ENCODE data around the gene ARHGAP5.
"Not testable (repeated sequence)": the region's sequence is repeated elsewhere in the genome, so short reads cannot be mapped to it uniquely, and the experiment has no call there.

ARHGAP5 gene

DNA sequence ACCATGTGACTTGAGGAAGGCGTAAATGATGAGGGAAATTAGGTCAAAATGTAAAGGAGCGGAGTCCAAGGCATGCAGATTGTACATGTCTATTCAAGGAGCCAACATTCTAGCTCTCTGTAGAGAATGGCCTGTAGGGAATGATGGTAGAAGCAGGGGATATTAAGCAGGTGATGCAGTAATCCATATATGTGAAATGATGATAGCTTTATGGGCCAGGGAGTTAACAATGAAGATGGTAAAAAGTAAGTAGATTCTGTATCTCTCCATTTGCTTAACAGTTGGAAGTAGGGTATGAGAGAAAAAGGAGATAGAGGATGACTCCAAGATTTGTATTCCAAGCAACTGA, 33.4 kb downstream of the ARHGAP5 start:
- no peak for DNase-seq

DNA sequence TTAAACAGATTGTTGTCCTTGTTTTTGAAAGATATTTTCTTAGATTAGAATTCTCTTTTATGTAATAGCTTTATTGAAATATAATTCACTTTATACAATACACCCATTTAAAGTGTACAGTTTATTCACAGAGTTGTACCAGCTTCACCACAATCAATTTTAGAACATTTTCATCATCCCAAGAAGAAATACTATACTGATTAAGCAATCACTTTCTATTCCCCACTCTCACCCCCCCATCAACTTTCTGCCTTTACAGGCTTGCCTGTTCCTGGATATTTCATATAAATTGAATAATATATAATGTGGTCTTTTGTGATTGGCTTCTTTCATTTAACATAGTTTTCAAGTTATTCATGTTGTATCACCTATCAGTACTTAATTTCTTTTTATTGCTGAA, 44.4 kb downstream of the ARHGAP5 start:
- no peak for DNase-seq

DNA sequence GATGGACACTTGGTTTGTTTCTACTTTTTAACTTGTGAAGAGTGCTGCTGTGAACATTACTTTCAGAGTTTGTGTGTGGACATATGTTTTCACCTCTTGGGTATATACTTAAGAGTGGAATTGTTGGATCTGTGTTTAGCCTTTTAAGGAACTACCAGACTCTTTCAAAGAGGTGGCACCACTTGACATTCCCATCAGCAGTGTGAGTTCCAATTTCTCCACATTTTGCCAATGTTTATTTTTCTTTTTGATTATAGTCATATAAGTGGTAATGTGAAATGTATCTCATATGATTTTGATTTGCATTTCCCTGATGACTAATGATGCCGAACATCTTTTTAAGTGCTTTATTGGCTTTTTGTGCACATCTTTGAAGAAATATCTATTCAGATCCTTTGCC, 44.8 kb downstream of the ARHGAP5 start:
- DNase-seq: no peak

DNA sequence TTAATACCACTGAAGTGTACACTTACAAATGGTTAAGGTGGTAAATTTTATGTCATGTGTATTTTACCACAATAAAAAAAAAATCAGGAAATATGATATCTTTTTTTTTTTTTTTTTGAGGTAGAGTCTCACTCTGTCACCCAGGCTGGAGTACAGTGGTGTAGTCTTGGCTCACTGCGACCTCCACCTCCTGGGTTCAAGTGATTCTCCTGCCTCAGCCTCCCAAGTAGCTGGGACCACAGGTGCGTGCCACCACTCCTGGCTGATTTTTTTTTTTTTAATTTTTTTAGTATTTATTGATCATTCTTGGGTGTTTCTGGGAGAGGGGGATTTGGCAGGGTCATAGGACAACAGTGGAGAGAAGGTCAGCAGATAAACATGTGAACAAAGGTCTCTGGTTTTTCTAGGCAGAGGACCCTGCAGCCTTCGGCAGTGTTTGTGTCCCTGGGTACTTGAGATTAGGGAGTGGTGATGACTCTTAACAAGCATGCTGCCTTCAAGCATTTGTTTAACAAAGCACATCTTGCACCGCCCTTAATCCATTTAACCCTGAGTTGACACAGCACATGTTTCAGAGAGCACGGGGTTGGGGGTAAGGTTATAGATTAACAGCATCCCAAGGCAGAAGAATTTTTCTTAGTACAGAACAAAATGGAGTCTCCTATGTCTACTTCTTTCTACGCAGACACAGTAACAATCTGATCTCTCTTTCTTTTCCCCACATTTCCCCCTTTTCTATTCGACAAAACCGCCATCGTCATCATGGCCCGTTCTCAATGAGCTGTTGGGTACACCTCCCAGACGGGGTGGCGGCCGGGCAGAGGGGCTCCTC, 50.0 kb downstream of the ARHGAP5 start:
- not testable (repeated sequence) for DNase-seq

DNA sequence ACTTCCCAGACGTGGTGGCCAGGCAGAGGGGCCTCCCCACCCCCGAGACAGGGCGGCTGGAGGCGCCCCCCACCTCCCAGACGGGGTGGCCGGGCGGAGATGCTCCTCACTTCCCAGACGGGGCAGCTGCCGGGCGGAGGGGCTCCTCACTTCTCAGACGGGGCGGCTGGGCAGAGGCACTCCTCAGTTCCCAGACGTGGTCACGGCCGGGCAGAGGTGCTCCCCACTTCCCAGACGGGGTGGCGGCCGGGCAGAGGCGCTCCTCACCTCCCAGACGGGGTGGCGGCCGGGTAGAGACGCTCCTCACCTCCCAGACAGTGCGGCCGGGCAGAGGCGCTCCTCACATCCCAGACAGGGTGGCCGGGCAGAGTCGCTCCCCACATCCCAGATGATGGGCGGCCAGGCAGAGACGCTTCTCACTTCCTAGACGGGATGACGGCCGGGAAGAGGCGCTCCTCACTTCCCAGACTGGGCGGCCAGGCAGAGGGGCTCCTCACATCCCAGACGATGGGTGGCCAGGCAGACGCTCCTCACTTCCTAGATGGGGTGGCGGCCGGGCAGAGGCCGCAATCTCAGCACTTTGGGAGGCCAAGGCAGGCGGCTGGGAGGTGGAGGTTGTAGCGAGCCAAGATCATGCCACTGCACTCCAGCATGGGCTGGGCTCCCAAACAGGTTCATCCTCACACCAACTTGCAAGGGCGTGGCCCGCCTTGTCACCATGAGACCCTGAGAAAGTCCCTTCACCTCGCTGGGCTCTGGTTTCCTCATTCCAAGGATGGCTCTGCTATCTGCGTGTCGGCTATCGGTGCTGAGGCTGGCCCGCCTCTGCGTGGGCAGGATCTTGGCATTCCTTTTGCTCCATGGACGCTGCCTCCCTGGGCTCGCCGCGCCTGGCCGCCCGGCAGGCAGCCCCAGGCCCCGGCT, 50.9 kb downstream of the ARHGAP5 start:
- not testable (repeated sequence) for DNase-seq

DNA sequence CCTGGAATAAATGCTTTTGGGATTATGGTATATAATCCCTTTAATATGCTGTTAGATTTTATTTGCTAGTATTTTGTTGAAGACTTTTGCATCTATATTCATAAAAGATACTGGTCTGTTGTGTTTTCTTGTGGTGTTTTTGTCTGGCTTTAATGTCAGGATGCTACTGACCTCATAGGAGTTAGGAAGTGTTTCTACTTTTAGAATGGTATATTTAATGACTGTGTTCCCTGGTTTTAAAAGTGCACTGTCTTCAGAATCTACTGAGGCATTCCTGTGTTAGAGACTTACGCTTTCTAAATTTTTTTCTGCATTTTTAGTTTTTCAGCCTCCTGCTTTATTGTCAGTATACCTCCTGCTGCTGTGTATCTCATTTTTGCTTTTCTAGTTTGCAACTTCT, 51.6 kb downstream of the ARHGAP5 start:
- no peak for DNase-seq

DNA sequence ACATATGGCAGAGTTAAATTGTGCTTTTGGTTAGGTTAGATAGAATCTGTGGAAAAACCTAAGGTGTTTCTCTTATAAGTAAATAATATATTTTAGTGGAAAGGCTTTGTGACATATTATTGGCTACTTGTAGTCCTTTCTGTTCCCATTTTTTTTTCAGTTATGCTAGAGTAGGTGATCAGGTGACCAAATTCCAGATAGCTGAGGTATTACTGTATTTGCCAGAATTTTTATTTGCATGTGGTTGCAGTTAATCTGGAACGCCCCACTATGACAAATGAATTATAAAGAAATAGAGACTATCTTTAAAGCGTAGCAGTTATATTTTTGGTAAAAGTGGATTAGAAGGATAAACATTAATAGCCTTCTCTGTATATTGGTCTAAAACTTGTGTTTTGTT, 52.0 kb downstream of the ARHGAP5 start:
- no peak for DNase-seq

DNA sequence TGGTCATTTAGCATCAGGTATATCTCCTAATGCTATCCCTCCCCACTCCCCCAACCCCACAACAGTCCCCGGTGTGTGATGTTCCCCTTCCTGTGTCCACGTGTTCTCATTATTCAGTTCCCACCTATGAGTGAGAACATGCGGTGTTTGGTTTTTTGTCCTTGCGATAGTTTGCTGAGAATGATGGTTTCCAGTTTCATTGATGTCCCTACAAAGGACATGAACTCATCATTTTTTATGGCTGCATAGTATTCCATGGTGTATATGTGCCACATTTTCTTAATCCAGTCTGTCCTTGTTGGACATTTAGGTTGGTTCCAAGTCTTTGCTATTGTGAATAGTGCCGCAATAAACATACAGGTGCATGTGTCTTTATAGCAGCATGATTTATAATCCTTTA, 54.6 kb downstream of the ARHGAP5 start:
- not testable (repeated sequence) for DNase-seq

DNA sequence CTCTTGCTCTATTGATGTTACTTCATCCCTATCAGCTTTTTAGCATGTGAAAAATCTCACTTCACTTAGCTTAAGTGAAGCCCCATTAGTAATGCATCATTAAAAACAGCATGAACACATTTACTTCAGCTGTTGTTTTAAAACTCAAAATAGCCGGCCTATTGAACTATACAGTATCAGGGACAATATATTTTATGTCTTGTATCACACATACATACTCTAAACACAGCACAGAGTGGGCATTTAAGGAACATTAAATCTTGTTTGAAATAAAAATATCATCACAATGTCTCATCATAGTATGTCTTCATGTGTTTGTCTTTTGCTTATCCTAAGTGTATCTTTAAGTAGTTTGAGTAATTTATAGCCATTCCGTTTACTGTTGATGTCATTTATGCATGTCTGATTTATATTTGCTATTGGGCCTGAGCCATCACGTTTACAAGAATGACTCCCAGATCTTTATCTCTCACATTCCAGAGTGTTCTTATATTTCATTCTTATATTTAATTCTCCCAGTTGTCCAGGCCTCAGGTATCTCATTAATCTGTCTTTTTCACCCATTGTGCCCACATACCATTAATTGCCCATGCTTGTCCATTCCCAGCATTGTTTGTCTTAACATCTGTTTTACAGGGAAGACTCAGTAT, 57.5 kb downstream of the ARHGAP5 start:
- no peak for DNase-seq

DNA sequence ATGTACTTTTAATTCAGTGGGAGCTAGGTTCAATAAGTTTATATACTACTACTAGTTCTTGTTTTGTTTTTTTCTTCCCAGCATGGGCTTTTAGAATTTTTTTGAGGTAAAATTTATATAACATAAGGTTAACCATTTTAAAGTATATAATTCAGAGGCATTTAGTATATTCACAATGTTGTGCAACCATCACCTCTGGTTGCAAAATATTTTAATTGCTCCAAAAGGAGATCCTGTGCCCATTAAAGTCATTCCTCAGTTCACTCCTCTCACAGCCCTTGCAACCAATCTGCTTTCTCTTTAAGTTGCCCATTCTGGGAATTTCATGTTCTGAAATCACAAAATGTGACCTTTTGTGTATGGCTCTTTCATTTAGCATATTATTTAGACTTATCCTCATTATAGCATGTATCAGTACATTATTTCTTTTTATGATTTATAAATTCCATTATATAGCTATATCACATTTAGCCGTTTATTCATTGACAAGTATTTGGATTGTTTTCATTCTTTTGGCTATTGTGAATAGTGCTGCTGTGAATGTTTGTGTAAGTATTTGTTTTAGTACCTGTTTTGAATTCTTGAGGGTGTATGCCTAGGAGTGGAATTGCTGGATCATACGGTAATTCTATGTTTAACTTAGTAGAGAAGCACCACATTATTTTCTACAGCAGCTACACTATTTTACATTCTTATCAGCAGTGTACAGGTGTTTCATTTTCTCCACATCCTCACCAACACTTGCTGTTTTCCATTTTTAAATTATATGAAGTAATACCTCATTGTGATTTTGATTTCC, 59.1 kb downstream of the ARHGAP5 start:
- no peak for DNase-seq

DNA sequence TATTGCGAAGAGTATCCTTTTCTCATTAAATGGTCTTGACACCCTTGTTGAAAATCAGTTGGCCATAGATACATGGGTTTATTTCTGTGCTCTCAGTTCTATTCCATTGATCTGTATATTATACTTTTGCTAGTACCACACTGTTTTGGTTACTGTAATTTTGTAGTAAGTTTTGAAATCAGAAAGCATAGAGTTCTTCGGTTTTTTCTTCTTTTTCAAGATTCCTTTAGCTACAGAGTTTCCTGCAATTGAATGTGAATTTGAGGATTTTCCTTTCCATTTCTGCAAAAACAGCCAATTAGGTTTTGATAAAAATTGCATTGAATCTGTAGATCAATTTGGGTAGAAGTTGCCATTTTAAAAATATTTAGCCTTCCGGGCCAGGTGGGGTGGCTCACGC, 60.2 kb downstream of the ARHGAP5 start:
- DNase-seq: no peak

DNA sequence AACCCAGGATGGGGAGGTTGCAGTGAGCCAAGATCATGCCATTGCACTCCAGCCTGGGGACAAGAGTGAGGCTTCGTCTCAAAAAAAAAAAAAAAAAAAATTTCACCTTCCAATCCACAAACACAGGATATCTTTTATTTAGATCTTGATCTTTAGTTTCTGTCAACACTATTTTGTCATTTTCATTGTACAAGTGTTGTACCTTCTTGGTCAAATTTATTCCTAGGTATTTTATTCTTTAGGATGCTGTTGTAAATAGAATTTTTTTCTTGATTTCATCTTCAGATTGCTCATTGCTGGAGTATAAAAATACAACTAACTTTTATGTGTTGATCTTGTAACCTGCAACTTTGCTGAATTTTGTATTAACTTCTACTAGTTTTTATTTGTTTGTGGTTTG, 60.8 kb downstream of the ARHGAP5 start:
- no peak for DNase-seq

DNA sequence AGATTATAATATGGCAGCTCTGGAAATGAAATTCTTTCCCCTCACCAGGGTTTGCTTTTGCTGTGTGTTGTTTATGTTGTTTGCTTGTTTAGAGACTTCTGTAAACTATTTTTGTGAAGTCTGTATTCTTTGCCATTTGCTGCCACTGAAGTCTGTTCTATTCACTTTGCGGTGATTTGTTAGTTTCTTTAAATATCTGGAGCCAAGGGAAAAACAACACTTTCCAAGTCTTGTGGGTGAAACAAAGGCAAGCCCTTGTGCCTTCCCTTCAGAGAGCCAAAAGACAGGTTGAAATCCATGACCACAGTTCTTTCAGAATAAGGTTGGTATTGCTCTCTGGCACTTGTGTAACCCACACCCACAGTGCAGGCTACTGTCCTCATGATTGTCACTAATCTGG, 65.2 kb downstream of the ARHGAP5 start:
- no peak for DNase-seq

DNA sequence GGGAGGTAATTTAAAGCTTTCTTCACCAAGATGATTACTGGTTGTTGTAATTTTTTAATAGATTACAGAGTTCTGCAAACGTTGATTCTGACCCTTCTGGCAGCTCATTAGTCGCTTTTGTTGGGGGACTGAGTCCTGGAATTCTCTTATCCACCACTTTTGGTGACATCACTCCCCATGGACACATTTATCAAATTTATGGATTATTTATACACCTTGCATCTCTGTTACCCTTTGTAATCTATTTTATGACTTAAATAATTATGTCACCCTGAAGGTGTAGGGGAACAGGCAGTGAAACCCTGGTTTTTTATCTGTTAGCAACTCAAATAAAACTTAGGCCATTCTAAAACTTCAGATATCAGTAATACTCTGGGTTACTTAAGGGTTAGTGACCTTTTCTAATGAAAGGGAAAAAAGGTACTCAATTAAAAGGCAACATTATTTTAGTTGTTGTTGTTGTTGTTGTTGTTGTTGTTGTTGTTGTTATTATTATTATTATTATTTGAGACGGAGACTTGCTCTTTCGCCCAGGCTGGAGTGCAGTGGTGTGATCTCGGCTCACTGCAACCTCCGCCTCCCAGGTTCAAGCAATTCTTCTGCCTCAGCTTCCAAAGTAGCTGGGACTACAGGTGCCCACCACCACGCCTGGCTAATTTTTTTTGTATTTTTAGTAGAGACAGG, 65.8 kb downstream of the ARHGAP5 start:
- DNase-seq: no peak

DNA sequence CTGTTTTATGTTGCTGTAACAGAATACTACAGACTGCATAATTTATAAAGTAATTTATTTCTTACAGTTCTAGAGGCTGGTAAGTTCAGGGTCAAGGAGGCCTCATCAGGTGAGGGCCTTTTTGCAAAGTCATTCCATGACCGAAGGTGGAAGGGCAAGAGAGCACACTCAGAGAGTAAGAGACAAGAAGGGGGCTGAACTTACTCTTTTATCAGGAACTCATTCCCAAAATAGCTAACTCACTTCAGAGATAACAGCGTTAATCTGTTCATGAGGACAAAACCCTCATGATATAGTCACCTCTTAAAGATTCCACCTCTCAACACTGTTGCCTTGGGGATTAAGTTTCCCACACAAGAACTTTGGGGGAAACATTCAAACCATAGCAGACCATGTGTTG, 73.3 kb downstream of the ARHGAP5 start:
- DNase-seq: no peak

DNA sequence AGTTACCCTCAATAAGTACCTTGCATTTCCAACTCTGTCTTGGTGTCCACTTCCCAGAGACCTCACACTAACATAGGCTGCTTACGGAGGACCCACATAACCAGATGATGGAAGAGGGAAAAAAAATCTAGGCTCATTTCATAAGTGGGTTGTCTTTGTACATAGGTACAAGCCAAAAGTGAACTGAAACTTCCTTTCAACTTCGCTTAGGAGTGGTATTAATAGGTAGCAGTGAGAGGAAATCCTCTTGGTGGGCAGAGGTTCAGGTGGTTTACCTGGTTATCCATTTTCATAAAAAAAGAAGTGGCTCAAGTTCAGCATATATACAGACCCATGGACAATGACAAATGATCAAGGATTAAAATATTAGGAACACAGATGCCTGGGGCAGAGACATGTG, 88.9 kb downstream of the ARHGAP5 start:
- DNase-seq: no peak

DNA sequence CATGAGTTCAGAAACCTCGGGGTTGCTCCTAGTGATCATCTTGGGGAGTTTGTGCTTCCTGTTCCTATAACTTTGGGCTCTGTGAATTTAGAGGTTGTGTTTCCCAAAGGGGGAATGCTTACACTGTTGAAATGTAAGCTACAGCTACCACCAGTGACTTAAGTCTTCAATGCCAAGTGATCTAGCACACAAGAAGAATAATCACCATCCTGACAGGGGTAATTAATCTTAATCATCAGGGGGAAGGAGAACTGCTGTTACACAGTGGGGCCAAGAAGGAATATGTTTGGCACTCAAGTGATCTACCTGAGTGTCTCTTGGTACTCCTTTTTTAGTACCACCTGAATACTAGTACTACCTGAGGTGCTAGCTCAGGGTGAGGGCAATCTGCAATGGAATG, 89.8 kb downstream of the ARHGAP5 start:
- DNase-seq: no peak

DNA sequence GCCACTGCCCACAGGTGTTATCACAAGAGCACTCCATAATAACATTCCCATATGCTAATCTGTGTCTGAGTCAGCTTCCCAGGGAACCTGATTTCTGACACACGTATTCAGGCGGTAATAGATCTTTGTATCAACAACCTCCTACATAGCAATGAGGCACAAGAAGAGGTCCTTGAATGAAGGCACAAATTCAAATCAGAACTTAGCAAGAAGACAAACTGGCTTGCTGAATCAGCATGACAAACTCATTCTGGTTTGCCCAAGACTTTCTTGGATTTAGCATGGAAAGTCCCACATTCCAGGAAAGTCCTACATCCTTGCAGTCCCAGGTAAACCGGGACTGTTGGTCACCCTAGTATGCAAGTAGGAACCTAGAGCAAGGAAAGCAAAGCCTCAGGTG, 90.8 kb downstream of the ARHGAP5 start:
- DNase-seq: no peak

DNA sequence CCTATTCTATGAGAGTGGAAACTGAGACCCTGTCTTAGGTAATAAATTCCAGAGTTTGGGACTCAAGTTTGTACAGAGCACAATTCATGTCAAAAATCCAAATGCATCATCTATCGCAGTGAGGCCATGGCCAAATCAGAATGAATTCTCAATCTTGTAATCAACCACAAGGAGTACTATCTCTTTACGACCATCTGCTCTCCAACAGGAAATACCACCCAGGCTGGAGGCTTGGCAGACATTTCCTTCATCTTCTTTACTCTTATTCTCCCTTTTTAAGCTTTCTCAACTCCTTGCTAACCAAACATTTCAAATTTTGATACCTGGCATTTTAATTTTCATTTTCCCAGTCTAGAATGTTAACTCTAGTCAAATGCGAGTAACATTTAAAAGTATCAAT, 92.1 kb downstream of the ARHGAP5 start:
- DNase-seq: no peak

DNA sequence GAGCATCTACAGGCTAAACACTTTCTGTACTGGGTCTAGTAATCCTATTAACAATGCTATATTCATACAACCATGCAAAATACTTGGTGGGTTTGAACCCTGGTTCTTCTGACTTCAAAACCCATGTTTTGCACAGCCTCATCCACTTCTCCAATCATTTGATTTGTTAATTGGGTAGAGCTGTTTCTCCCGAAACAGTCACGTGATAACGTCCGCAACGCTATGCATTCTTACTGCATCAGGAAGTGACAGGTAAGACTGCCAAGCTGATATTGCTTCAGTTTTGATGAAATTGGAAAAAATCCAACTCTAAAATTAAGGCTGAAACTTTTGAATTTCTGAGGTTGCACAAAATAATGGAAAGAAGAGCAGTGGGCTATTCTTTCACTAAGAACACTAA, 94.4 kb downstream of the ARHGAP5 start:
- DNase-seq: no peak

DNA sequence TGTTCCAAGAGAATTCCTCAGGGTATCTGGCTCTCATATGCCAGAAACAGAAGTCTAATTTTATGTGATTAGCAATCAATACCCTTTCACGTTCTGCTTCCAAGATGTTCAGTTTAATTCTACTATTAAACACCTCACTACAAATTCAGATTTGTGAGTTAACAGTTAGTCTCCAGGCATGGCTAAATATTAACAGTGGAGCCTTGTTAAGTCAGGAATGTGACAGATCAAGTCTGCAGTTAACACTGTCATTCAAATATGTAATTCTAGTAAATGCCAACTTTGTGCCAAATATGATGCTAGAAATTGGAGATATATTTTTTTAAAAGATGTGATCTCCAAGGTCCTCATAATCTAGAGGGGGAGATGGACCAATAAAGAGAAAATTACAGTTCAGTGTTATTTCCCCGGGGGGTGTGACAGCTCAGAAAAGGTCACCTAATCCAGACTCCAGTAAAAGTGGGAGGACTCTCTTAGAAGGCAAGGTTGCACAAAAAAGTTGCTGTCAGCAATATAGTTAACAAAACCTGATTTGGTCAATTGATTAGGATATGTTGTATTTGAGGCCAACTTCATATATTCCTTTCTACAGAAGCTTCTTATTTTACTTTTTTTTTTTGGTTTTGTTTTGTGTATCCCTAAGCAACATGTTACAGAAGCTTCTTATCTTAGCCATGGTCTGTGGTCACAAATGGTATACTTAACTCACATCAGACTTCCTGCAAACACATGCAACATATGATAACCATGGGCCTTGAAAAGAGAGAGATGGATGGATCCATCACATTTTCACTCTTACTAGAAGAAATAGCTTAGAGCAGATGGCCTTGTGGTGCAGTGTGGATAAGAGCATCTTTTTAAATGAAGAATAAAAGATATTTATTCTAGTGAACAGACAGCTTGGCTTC, 106.3 kb downstream of the ARHGAP5 start:
- no peak for DNase-seq

Data from CD4-positive, alpha-beta T cell treated with Interleukin-21 for 1 hour (primary cell).